NB4 (cell line): ENCODE data around the gene TLR7.

Experiments
- MYC ChIP-seq: IDR thresholded peaks from 2 replicates; pipeline ENCODE4 v1.6.1; 2011; ENCODE audit warnings: low read depth, low read length
- TF ChIP-seq, protein P1 (sequence below): IDR thresholded peaks from one replicate; pipeline ENCODE4 v1.5.1; 2012; ENCODE audit warnings: low read depth, low read length

DNA sequence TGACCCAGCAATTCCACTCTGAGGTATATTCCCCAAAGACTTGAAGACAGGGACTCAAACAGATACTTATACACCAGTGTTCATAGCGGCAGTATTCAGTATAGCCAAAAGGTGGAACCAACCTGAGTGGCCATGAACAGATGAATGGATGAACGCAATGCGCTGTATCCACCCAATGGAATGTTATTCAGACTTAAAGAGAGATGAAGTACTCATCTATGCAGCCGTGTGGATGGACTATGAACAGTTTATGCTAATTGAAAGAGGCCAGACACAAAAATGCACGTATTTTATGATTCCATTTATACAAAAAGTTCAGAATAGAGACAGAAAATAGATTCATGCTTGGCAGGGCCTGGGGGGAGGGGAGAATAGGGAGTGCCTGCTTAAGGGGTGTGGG is 49.3 kb upstream of the TLR7 start:
- TF ChIP-seq, protein P1, sequence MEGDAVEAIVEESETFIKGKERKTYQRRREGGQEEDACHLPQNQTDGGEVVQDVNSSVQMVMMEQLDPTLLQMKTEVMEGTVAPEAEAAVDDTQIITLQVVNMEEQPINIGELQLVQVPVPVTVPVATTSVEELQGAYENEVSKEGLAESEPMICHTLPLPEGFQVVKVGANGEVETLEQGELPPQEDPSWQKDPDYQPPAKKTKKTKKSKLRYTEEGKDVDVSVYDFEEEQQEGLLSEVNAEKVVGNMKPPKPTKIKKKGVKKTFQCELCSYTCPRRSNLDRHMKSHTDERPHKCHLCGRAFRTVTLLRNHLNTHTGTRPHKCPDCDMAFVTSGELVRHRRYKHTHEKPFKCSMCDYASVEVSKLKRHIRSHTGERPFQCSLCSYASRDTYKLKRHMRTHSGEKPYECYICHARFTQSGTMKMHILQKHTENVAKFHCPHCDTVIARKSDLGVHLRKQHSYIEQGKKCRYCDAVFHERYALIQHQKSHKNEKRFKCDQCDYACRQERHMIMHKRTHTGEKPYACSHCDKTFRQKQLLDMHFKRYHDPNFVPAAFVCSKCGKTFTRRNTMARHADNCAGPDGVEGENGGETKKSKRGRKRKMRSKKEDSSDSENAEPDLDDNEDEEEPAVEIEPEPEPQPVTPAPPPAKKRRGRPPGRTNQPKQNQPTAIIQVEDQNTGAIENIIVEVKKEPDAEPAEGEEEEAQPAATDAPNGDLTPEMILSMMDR = no peak
- TF ChIP-seq MYC = no peak
